Measurements from ENCODE around the gene TBATA.

The TBATA gene

GRCh38 chr10:70723771-70724170 lies 61.4 kb downstream of the TBATA start (continued):
- TF ChIP-seq ZNF645 (tag by site-specific recombination; IDR thresholded peaks at IDR 0.05) (no peak), ZNF610 (tag by site-specific recombination; IDR thresholded peaks at IDR 0.05; ENCODE audit: borderline replicate concordance) (no peak), SALL2 (tag by site-specific recombination; IDR thresholded peaks at IDR 0.05; ENCODE audit: borderline replicate concordance) (no peak), ZNF521 (tag by site-specific recombination; IDR thresholded peaks at IDR 0.05) (no peak)

DNA sequence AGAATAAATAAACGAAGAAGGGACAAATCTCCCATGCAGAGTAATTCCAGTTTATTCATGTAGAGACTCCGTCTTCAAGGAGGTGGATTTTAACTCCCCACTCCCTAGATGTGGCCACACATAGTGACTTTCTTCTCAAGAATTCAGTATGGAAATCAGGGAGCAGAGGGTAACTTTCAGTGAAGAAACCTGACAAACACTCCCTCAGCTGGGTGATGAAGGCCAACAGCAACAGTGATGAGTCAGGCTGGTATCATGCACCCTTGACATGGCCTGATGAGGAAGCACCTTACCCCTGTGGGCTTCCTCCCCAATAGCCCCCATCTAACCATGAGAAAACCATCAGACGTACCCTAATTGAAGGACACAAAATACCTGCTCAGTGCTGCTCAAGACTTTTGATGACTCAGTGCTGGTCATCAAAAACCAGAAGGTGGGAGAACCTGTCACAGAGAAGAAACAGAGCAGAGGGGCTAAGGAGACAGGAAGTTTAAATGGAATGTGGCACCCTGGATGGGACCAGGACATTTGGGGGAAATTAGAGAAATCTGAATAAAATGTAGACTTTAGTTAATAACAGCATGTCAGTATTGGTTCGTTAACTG lies 62.3 kb downstream of the TBATA start:
- H3K4me1 ChIP-seq (ENCODE audit: control insufficient read depth, insufficient read depth, low read length), result no peaks in the 10 kb centered on the region

More for the DNA sequence above, 62.3 kb downstream of the TBATA start:
- Histone ChIP-seq H3K4me3 (ENCODE audit: low read depth, low read length) (no peak overlapping the region), H3K27ac (ENCODE audit: extremely low read depth, low read depth, low read length) (no peak overlapping the region), H3K9me3 (ENCODE audit: control insufficient read depth, insufficient read depth, low read depth, low read length) (no peaks in the 10 kb centered on the region), H3K36me3 (ENCODE audit: control insufficient read depth in 2 of 2, insufficient read depth in 1 of 2, low read length in 2 of 2) (no peaks in the 10 kb centered on the region)
- TF ChIP-seq ZNF561 (tag by site-specific recombination; IDR thresholded peaks at IDR 0.05; ENCODE audit: borderline replicate concordance) (no peak), ZNF530 (tag by site-specific recombination; IDR thresholded peaks at IDR 0.05; ENCODE audit: low read depth) (no peak), ZFP41 (tag by site-specific recombination; IDR thresholded peaks at IDR 0.05; ENCODE audit: borderline replicate concordance) (no peak), ZBTB17 (tag by site-specific recombination; IDR thresholded peaks at IDR 0.05) (no peak), ZNF660 (tag by site-specific recombination; IDR thresholded peaks at IDR 0.05) (no peak), ZNF169 (tag by site-specific recombination; IDR thresholded peaks at IDR 0.05) (no peak)
- CTCF ChIA-PET, result no interaction called here
- POLR2A ChIA-PET, result no interaction called here
